DOHH2 (cell line): Measurements from ENCODE around the gene MICAL1.

Source experiments
- H3F3A ChIP-seq: fragments of 200-600 bp; sonication (generic), shearing (Covaris generic); 2 replicates; pipeline ENCODE4 v1.6.0; 2016; ENCODE audit warnings: antibody characterized with exemption, mild to moderate bottlenecking; ENCODE audit not compliant: control insufficient read depth, insufficient read depth
- H3K27ac ChIP-seq: fragments of 200-600 bp; sonication (generic); 2 replicates; pipeline ENCODE4 v1.5.1; 2014; ENCODE audit warnings: low read depth, mild to moderate bottlenecking, low read length, moderate library complexity
- H3K27me3 ChIP-seq: fragments of 200-600 bp; sonication (generic); 2 replicates; pipeline ENCODE4 v1.6.1; 2014; ENCODE audit warnings: mild to moderate bottlenecking, low read length, mixed read lengths; ENCODE audit not compliant: control insufficient read depth
- H3K36me3 ChIP-seq: fragments of 200-600 bp; sonication (generic); 2 replicates; pipeline ENCODE4 v1.6.1; 2014; ENCODE audit warnings: mild to moderate bottlenecking, low read length, moderate library complexity, mixed read lengths; ENCODE audit not compliant: control insufficient read depth
- H3K4me1 ChIP-seq: fragments of 200-600 bp; sonication (generic); 2 replicates; pipeline ENCODE4 v1.6.1; 2014; ENCODE audit warnings: mild to moderate bottlenecking, low read length, mixed read lengths; ENCODE audit not compliant: control insufficient read depth
- H3K4me2 ChIP-seq: fragments of 200-600 bp; sonication (generic); 2 replicates; pipeline ENCODE4 v1.6.0; 2014; ENCODE audit warnings: mild to moderate bottlenecking, low read length, moderate library complexity
- H3K4me3 ChIP-seq: fragments of 200-600 bp; sonication (generic); 2 replicates; pipeline ENCODE4 v1.5.1; 2014; ENCODE audit warnings: mild to moderate bottlenecking, low read length, mixed read lengths
- H3K79me2 ChIP-seq: fragments of 200-600 bp; sonication (generic); 2 replicates; pipeline ENCODE4 v1.6.1; 2014; ENCODE audit warnings: mild to moderate bottlenecking, low read length, mixed read lengths; ENCODE audit not compliant: control insufficient read depth
- H3K9me2 ChIP-seq: fragments of 200-600 bp; sonication (generic); replicated peaks from 2 replicates; pipeline ENCODE4 v1.6.1; 2014; ENCODE audit warnings: mild to moderate bottlenecking, low read length, mixed read lengths; ENCODE audit not compliant: control insufficient read depth
- H3K9me3 ChIP-seq: fragments of 200-600 bp; sonication (generic); 2 replicates; pipeline ENCODE4 v1.6.1; 2014; ENCODE audit warnings: antibody characterized with exemption, low read length, mixed read lengths; ENCODE audit not compliant: control insufficient read depth, insufficient read depth
- H4K20me1 ChIP-seq: fragments of 200-600 bp; sonication (generic); 2 replicates; pipeline ENCODE4 v1.6.0; 2014; ENCODE audit warnings: low read depth, mild to moderate bottlenecking, antibody characterized with exemption, low read length, moderate library complexity; ENCODE audit not compliant: control insufficient read depth, insufficient read depth
- EZH2phosphoT487 ChIP-seq: fragments of 200-600 bp; sonication (generic); IDR thresholded peaks from 2 replicates; pipeline ENCODE4 v1.6.1; 2017; ENCODE audit warnings: borderline replicate concordance, mild to moderate bottlenecking, antibody characterized with exemption, low read length, moderate library complexity, mixed read lengths
- TF ChIP-seq, protein P1 (sequence below): fragments of 200-600 bp; sonication (generic); IDR thresholded peaks from one replicate; pipeline ENCODE4 v1.5.1; 2014; ENCODE audit warnings: antibody characterized with exemption, mild to moderate bottlenecking, low read depth, low read length; ENCODE audit not compliant: poor library complexity, severe bottlenecking

The MICAL1 gene

DNA sequence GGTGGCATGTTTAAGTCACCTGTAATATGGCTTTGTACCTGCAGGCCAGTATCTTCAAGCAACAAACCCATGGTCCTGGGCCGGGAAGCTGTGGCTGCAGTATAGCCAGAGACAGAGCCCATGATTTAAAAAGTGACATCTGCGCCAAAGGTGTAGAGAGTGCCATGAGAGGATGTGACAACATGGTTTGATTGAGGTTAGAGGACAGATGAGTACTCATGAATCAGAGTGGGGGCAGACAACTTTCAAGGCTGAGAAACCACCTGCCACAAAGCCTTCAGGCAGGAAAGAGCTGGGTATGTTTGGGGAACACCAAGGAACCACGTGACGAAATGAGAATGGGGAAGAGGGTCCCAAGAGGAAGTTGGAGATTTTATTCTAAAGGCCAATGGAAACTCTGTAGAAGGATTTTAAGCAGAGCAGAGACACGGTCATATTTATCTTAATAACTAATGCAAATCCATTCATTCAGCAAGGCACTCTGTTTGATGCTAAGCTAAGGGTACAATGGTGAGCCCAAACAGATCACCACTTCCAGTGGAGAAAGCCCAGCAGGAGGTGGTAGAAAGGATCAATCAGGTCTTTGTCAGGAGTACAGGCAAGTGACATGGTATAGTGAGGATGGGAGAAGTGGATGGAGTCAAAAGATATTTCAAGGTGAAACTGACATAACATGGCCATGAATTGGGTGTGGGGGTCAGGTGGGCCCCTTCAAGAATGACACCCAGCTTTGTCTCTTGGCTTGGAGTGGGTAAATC is 3.4 kb upstream of the MICAL1 start:
- Histone ChIP-seq H3F3A (peaks cover 45% of the 10 kb centered on the region), H3K27ac (no peak overlapping the region), H4K20me1 (no peaks in the 10 kb centered on the region), H3K9me2 (no peaks in the 10 kb centered on the region), H3K4me3 (no peak overlapping the region), H3K9me3 (no peaks in the 10 kb centered on the region), H3K36me3 (peaks cover 43% of the 10 kb centered on the region), H3K79me2 (peaks cover 18% of the 10 kb centered on the region), H3K4me2 (peak overlapping the region; percentile 34), H3K27me3 (no peaks in the 10 kb centered on the region), H3K4me1 (peaks cover 58% of the 10 kb centered on the region)
- TF ChIP-seq EZH2phosphoT487: no peak
- TF ChIP-seq, protein P1, sequence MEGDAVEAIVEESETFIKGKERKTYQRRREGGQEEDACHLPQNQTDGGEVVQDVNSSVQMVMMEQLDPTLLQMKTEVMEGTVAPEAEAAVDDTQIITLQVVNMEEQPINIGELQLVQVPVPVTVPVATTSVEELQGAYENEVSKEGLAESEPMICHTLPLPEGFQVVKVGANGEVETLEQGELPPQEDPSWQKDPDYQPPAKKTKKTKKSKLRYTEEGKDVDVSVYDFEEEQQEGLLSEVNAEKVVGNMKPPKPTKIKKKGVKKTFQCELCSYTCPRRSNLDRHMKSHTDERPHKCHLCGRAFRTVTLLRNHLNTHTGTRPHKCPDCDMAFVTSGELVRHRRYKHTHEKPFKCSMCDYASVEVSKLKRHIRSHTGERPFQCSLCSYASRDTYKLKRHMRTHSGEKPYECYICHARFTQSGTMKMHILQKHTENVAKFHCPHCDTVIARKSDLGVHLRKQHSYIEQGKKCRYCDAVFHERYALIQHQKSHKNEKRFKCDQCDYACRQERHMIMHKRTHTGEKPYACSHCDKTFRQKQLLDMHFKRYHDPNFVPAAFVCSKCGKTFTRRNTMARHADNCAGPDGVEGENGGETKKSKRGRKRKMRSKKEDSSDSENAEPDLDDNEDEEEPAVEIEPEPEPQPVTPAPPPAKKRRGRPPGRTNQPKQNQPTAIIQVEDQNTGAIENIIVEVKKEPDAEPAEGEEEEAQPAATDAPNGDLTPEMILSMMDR: no peak

DNA sequence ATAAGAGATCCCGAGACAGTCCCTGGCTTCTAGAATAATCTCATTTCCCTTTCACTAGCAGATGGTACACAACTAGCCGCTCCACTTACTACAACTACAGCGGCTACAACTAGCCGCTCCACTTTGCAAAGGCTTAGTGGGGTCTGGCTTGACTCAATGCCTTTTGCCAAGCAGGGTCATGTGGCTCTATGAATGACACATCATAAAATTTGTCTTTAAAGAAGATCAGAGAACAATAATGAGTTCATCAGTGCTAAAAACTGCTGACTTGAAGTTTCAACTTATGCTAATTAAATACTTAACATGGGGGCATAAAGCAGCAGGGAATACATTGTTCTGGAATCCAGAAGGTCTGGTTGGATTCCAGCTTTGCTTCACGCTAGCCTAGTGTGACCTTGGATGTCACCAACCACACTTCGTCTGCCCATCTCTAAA is 2.0 kb upstream of the MICAL1 start:
- Histone ChIP-seq H3K9me3 (no peaks in the 10 kb centered on the region), H3K27ac (no peak overlapping the region), H3K9me2 (no peaks in the 10 kb centered on the region), H3K4me3 (peak overlapping the region; percentile 78), H3K4me1 (peaks cover 72% of the 10 kb centered on the region), H3K4me2 (peak overlapping the region; percentile 79), H3K36me3 (peaks cover 40% of the 10 kb centered on the region), H3F3A (peaks cover 43% of the 10 kb centered on the region), H4K20me1 (no peaks in the 10 kb centered on the region), H3K27me3 (no peaks in the 10 kb centered on the region), H3K79me2 (peaks cover 25% of the 10 kb centered on the region)
- no peak for TF ChIP-seq EZH2phosphoT487
- TF ChIP-seq, protein P1: no peak

DNA sequence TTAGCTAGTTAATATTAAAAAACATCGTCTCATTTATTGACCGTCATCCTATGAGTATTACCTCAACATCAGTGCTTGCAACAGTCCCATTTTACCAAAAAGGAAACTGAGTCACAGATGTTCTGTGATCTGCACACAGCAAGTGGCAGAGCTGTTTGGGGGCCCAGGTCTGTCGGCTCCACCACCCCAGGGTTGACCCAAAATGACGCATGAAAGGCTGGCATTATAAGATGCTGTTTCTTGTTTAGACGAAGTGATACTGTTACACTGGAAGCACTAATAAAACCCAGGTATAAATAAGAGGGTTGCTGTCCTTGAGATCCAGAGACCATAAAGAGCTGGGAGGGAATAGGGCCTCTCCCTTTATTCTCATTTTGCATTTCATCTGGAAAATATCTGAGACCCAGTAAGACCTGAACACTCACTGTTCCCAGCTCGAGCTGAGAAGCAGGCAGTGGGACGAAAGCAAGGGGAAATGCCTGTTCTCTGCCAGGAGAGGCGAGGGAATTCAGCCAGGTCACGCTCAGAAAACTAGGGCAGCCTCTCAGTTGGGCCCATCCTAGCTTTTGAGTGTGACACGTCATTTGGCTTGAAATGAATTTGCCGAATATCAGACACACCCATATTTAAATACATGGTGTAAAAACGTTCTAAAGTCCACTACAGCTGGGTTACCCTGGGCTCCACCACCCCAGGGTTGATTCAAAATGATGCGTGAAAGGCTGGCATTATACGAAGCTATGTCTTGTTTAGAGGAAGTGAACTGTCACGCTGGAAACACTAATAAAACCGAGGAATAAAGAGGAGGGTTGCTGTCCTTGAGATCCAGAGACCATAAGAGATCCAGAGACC is 1.4 kb upstream of the MICAL1 start:
- H3K9me2 ChIP-seq: no peaks in the 10 kb centered on the region
- peaks cover 77% of the 10 kb centered on the region for H3K4me1 ChIP-seq
- H3K27me3 ChIP-seq: no peaks in the 10 kb centered on the region
- peaks cover 40% of the 10 kb centered on the region for H3K36me3 ChIP-seq
- peaks cover 41% of the 10 kb centered on the region for H3F3A ChIP-seq
- H3K79me2 ChIP-seq: peaks cover 23% of the 10 kb centered on the region
- peak overlapping the region; percentile 79 for H3K4me2 ChIP-seq
- no peaks in the 10 kb centered on the region for H4K20me1 ChIP-seq
- TF ChIP-seq, protein P1: no peak
- TF ChIP-seq EZH2phosphoT487: no peak
- peak overlapping the region; percentile 100 for H3K27ac ChIP-seq
- H3K4me3 ChIP-seq: peak overlapping the region; percentile 78
- H3K9me3 ChIP-seq: no peaks in the 10 kb centered on the region
